ENCODE data around the gene SSRP1.

The SSRP1 gene

DNA sequence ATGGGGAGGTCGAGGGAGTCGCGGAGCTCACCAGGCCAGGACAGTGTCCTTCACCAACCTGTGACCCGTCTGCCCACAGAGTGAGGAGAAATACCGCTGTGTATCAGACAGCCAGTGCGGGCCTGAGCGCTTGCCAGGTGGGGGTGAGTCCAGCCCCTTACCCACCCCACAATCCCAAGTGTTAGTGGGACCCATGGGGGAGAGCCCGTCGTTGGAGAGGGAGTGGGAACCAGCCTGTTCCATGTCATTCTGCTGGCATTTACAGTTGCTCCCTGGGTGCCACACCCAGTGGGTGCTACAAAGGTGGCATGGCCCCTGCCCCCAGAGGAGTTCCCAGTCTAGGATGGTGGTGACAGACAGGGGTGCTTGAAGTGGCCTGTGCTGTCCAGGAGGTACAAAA, 11.6 kb upstream of the SSRP1 start:
- H3K79me2 ChIP-seq (ENCODE audit: control insufficient read depth, insufficient read depth, low read length, poor library complexity): no peaks in the 10 kb centered on the region
- H3K27me3 ChIP-seq (ENCODE audit: insufficient read depth, low read length): no peaks in the 10 kb centered on the region
- H3K4ac ChIP-seq (ENCODE audit: low read depth, low read length): no peak overlapping the region
- H3K36me3 ChIP-seq (ENCODE audit: control insufficient read depth in 1 of 2, insufficient read depth in 2 of 2, low read length in 2 of 2): no peaks in the 10 kb centered on the region
- no peak overlapping the region for H3K9ac ChIP-seq (ENCODE audit: low read length)
- no peak overlapping the region for H4K91ac ChIP-seq (ENCODE audit: low read depth, low read length)
- H2BK12ac ChIP-seq (ENCODE audit: low read length): no peak overlapping the region
- H3K4me3 ChIP-seq (ENCODE audit: low read depth, low read length): no peak overlapping the region
- H4K8ac ChIP-seq (ENCODE audit: low read depth, low read length): no peak overlapping the region
- no peak overlapping the region for H2AK5ac ChIP-seq (ENCODE audit: low read length)
- no peaks in the 10 kb centered on the region for H3K9me3 ChIP-seq (ENCODE audit: insufficient read depth, low read depth, low read length)
- no peak for DNase-seq
- no peak overlapping the region for H2BK5ac ChIP-seq (ENCODE audit: low read depth, low read length, poor library complexity)
- H2BK120ac ChIP-seq (ENCODE audit: insufficient read depth, low read length, poor library complexity): no peak overlapping the region
- WGBS (ENCODE audit: extremely low coverage, insufficient coverage, insufficient read length): no CpG with 5 or more reads among the region's 9 CpGs
- H3K14ac ChIP-seq (ENCODE audit: low read length): no peak overlapping the region
- no peak overlapping the region for H2AFZ ChIP-seq (ENCODE audit: insufficient read depth, low read length, poor library complexity)
- H3K23ac ChIP-seq (ENCODE audit: low read length): no peak overlapping the region
- peaks cover 1% of the 10 kb centered on the region for H3K79me1 ChIP-seq (ENCODE audit: low read length)
- H3K27ac ChIP-seq (ENCODE audit: low read depth, low read length): no peak overlapping the region
- H3K18ac ChIP-seq (ENCODE audit: low read length): no peak overlapping the region
- no peak overlapping the region for H4K12ac ChIP-seq (ENCODE audit: low read depth, low read length)
- H3K4me2 ChIP-seq (ENCODE audit: low read length): no peak overlapping the region
- H3K4me1 ChIP-seq (ENCODE audit: control insufficient read depth in 1 of 2, insufficient read depth in 2 of 2, low read length in 2 of 2): peaks cover 0 to 3% of the 10 kb centered on the region in 2 experiments

DNA sequence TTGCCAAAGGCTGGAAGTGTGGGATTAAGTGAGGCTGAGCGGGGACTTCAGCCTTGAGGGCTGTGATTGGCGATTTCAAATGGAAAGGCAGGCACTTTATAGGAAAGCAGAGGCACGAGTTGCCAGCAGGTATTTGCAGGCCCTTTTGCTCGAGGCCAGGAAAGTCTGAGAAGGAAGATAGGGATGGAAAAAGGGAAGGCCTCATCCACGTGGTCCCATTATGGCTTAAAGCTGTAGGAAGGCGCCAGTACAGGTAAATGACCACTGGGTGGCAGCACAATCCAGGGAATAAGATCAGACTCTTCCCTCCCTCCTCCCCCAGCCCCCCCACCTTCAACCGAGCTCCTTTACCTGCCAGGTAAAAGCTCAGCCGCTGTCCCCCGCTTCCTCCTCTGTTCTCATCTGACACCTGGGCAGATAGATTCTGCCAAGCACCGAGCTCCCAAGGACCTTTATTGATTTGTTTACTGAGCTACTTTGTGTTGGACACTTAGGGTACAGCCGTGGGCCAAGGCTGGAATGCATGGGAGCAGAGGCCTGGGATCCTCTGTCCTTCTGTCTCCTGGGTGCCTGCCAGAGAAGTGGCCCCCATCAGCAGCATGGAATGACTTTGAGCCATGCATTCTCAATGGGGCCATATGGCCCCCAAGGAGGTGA, 10.0 kb upstream of the SSRP1 start:
- no peak overlapping the region for H3K18ac ChIP-seq (ENCODE audit: low read length)
- H2AK5ac ChIP-seq (ENCODE audit: low read length): no peak overlapping the region
- H3K79me2 ChIP-seq (ENCODE audit: control insufficient read depth, insufficient read depth, low read length, poor library complexity): no peaks in the 10 kb centered on the region
- no peak overlapping the region for H3K14ac ChIP-seq (ENCODE audit: low read length)
- no peak overlapping the region for H3K9ac ChIP-seq (ENCODE audit: low read length)
- H4K91ac ChIP-seq (ENCODE audit: low read depth, low read length): no peak overlapping the region
- no peak overlapping the region for H2BK5ac ChIP-seq (ENCODE audit: low read depth, low read length, poor library complexity)
- H3K79me1 ChIP-seq (ENCODE audit: low read length): peaks cover 1% of the 10 kb centered on the region
- no peak overlapping the region for H2BK12ac ChIP-seq (ENCODE audit: low read length)
- H3K23ac ChIP-seq (ENCODE audit: low read length): no peak overlapping the region
- no peak overlapping the region for H3K4me2 ChIP-seq (ENCODE audit: low read length)
- peaks cover 0 to 3% of the 10 kb centered on the region in 2 experiments for H3K4me1 ChIP-seq (ENCODE audit: control insufficient read depth in 1 of 2, insufficient read depth in 2 of 2, low read length in 2 of 2)
- H3K4me3 ChIP-seq (ENCODE audit: low read depth, low read length): no peak overlapping the region
- DNase-seq: peak; percentile 65 to 87
- no peak overlapping the region for H3K27ac ChIP-seq (ENCODE audit: low read depth, low read length)
- H3K9me3 ChIP-seq (ENCODE audit: insufficient read depth, low read depth, low read length): no peaks in the 10 kb centered on the region
- no peak overlapping the region for H3K4ac ChIP-seq (ENCODE audit: low read depth, low read length)
- no CpG with 5 or more reads among the region's 11 CpGs for WGBS (ENCODE audit: extremely low coverage, insufficient coverage, insufficient read length)
- H3K27me3 ChIP-seq (ENCODE audit: insufficient read depth, low read length): no peaks in the 10 kb centered on the region
- H2AFZ ChIP-seq (ENCODE audit: insufficient read depth, low read length, poor library complexity): no peak overlapping the region
- no peak overlapping the region for H2BK120ac ChIP-seq (ENCODE audit: insufficient read depth, low read length, poor library complexity)
- H3K36me3 ChIP-seq (ENCODE audit: control insufficient read depth in 1 of 2, insufficient read depth in 2 of 2, low read length in 2 of 2): no peaks in the 10 kb centered on the region
- H4K8ac ChIP-seq (ENCODE audit: low read depth, low read length): no peak overlapping the region
- no peak overlapping the region for H4K12ac ChIP-seq (ENCODE audit: low read depth, low read length)

DNA sequence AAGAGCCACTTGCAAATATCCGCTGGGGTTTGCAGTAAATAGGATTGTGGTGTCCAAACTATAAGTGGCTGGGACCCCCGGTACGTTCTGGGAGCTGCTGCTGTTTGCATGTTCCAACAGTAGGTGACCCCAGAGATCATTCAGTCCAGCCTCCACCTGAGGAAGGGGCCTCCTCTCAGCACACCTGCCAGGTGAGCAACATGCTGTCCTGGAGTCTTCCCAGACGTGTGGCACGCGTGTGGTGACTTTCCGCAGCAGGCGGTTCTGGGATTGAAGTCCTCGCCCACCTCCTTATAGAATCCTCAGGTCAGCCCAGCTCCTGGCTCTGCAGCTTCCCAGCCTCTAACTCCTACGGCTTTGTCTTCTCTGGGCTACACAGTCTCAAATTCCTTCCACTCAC, 9.1 kb upstream of the SSRP1 start:
- Histone ChIP-seq H4K91ac (ENCODE audit: low read depth, low read length) (no peak overlapping the region), H3K18ac (ENCODE audit: low read length) (no peak overlapping the region), H2BK12ac (ENCODE audit: low read length) (peak overlapping the region; percentile 35), H3K4me3 (ENCODE audit: low read depth, low read length) (no peak overlapping the region), H3K79me2 (ENCODE audit: control insufficient read depth, insufficient read depth, low read length, poor library complexity) (no peaks in the 10 kb centered on the region), H3K27ac (ENCODE audit: low read depth, low read length) (no peak overlapping the region), H3K9me3 (ENCODE audit: insufficient read depth, low read depth, low read length) (no peaks in the 10 kb centered on the region), H3K36me3 (ENCODE audit: control insufficient read depth in 1 of 2, insufficient read depth in 2 of 2, low read length in 2 of 2) (no peaks in the 10 kb centered on the region), H3K4ac (ENCODE audit: low read depth, low read length) (no peak overlapping the region), H2AK5ac (ENCODE audit: low read length) (no peak overlapping the region), H4K8ac (ENCODE audit: low read depth, low read length) (no peak overlapping the region), H4K12ac (ENCODE audit: low read depth, low read length) (no peak overlapping the region), H3K79me1 (ENCODE audit: low read length) (peaks cover 1% of the 10 kb centered on the region), H3K23ac (ENCODE audit: low read length) (no peak overlapping the region), H2BK5ac (ENCODE audit: low read depth, low read length, poor library complexity) (no peak overlapping the region), H3K9ac (ENCODE audit: low read length) (peak overlapping the region; percentile 17), H2AFZ (ENCODE audit: insufficient read depth, low read length, poor library complexity) (no peak overlapping the region), H3K4me2 (ENCODE audit: low read length) (no peak overlapping the region), H2BK120ac (ENCODE audit: insufficient read depth, low read length, poor library complexity) (no peak overlapping the region), H3K4me1 (ENCODE audit: control insufficient read depth in 1 of 2, insufficient read depth in 2 of 2, low read length in 2 of 2) (peaks cover 7 to 9% of the 10 kb centered on the region in 2 experiments), H3K14ac (ENCODE audit: low read length) (no peak overlapping the region), H3K27me3 (ENCODE audit: insufficient read depth, low read length) (no peaks in the 10 kb centered on the region)
- no peak for DNase-seq
- no CpG with 5 or more reads among the region's 10 CpGs for WGBS (ENCODE audit: extremely low coverage, insufficient coverage, insufficient read length)

DNA sequence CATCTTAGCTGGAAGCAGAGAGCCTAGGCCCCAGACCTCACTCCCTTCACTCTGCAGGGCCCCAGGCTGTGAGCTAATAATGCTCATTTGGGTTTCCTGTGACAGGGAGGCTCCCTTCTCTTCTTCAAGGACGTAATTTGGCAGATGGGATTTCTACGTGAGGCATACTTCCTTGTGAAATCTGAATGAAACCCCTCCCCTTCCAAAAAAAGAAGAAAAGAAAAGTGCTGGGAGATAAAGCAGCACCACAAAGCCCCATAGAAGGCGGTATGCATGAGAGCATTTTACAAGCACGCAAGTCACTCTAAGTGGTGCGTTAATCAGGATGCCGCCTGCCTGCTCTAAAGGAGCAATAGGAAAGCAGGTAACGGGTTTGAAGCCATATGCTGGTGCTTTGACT, 8.1 kb upstream of the SSRP1 start:
- Histone ChIP-seq H4K12ac (ENCODE audit: low read depth, low read length) (no peak overlapping the region), H4K8ac (ENCODE audit: low read depth, low read length) (no peak overlapping the region), H3K36me3 (ENCODE audit: control insufficient read depth in 1 of 2, insufficient read depth in 2 of 2, low read length in 2 of 2) (no peaks in the 10 kb centered on the region), H3K9me3 (ENCODE audit: insufficient read depth, low read depth, low read length) (no peaks in the 10 kb centered on the region), H2BK5ac (ENCODE audit: low read depth, low read length, poor library complexity) (no peak overlapping the region), H3K14ac (ENCODE audit: low read length) (no peak overlapping the region), H3K4me2 (ENCODE audit: low read length) (no peak overlapping the region), H3K79me2 (ENCODE audit: control insufficient read depth, insufficient read depth, low read length, poor library complexity) (no peaks in the 10 kb centered on the region), H3K18ac (ENCODE audit: low read length) (no peak overlapping the region), H2BK120ac (ENCODE audit: insufficient read depth, low read length, poor library complexity) (no peak overlapping the region), H3K4ac (ENCODE audit: low read depth, low read length) (no peak overlapping the region), H3K27me3 (ENCODE audit: insufficient read depth, low read length) (no peaks in the 10 kb centered on the region), H4K91ac (ENCODE audit: low read depth, low read length) (no peak overlapping the region), H3K4me3 (ENCODE audit: low read depth, low read length) (no peak overlapping the region), H3K23ac (ENCODE audit: low read length) (no peak overlapping the region), H3K79me1 (ENCODE audit: low read length) (no peaks in the 10 kb centered on the region), H3K27ac (ENCODE audit: low read depth, low read length) (no peak overlapping the region), H2AFZ (ENCODE audit: insufficient read depth, low read length, poor library complexity) (no peak overlapping the region), H2BK12ac (ENCODE audit: low read length) (no peak overlapping the region), H2AK5ac (ENCODE audit: low read length) (no peak overlapping the region), H3K4me1 (ENCODE audit: control insufficient read depth in 1 of 2, insufficient read depth in 2 of 2, low read length in 2 of 2) (peaks cover 8 to 10% of the 10 kb centered on the region in 2 experiments), H3K9ac (ENCODE audit: low read length) (no peak overlapping the region)
- DNase-seq: no peak
- WGBS (ENCODE audit: extremely low coverage, insufficient coverage, insufficient read length): no CpG with 5 or more reads among the region's 7 CpGs
